Stimulated activated CD4-positive, alpha-beta T cell treated with anti-CD3 and anti-CD28 coated beads, TNF-alpha, amount 100 ng/mL, for 1 hour (primary cell): Measurements from ENCODE around the gene CLSTN1.
"Not testable (repeated sequence)": the region's sequence is repeated elsewhere in the genome, so short reads cannot be mapped to it uniquely, and the experiment has no call there.

ENCODE experiments used
- DNase-seq, 3 donors: peaks; one replicate each; pipeline ENCODE4 v3.0.0-alpha.2; 2020; ENCODE audit warnings: low read depth in 3 of 3, low spot score in 1 of 3

Gene CLSTN1

DNA sequence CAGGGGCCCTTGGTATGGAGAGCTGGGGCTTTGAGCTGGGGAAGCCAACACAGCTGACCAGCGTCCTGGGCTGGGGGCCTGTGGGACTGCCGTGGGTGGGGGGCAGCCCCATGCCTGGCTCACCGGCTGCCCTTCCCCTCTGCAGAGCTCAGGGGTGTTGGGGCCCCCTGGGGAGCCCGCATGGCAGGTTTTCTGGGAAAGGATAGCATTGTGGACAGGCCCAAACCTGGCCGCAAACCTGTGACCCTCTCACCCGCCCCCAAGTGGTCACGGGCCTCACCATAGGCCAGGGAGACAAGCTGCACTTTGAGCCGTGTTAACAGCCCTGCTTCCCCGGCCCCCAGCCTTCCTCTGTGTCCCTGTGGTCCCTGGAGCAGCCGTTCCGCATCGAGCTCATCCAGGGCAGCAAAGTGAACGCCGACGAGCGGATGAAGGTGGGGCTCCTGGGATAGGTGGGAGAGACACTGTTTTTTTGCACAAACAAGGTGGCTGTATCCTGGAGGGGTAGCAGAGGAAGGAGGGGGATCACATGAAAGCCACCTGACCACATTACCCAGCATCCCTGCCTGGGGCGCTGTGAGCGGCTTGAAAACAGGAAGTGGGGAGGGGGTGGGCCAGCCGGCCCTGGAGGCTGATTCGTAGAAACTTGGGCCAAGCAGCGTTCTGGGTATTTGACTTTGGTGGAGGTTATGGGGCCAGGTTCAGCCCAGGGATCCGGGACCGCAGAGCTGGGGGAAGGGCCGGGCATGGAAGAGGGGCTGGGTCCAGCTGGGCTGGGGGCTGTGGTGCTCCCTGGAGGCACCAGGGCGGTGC, 106.4 kb downstream of the CLSTN1 start:
- peak; percentile 60 to 78 (median 69) for DNase-seq

DNA sequence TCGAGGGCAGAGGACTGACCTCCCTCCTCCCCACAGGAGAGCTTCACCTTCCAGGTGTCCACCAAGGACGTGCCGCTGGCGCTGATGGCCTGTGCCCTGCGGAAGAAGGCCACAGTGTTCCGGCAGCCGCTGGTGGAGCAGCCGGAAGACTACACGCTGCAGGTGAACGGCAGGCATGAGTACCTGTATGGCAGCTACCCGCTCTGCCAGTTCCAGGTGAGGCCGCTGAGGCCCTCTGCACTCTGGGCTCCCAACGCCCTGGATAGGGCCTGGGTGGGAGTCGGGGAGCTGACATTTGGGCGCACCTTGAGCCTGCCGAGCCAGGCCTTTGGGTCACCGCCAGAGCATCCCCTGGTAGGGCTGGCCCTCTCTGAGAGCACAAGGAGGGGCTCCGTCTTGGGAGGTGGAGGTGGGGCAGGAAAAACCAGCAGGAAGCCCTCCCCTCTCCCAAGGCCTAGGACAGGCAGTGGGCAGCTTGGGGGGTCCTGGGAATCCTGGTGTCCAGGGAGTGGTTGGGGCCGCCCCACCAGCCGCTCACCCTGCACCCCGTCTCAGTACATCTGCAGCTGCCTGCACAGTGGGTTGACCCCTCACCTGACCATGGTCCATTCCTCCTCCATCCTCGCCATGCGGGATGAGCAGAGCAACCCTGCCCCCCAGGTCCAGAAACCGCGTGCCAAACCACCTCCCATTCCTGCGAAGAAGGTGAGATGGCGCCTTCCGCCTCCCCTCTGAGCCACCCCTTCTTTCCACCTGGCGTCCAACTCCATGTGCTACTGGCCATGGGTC, 107.2 kb downstream of the CLSTN1 start:
- no peak for DNase-seq

DNA sequence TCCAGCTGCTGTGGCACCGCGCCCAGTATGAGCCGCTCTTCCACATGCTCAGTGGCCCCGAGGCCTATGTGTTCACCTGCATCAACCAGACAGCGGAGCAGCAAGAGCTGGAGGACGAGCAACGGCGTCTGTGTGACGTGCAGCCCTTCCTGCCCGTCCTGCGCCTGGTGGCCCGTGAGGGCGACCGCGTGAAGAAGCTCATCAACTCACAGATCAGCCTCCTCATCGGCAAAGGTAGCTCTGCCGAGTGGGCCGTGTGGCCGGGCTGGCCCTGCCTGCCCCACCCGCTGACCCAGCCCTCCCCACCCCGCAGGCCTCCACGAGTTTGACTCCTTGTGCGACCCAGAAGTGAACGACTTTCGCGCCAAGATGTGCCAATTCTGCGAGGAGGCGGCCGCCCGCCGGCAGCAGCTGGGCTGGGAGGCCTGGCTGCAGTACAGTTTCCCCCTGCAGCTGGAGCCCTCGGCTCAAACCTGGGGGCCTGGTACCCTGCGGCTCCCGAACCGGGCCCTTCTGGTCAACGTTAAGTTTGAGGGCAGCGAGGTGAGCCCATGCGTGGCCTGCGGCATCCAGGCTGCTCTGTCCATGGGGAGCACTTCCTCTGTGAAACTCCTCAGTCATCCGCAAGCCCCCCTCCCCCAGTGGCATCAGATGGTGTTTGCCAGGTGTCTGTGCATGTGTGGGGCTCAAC, 108.1 kb downstream of the CLSTN1 start:
- DNase-seq = peak in 1 of 3 donors; percentile 21

DNA sequence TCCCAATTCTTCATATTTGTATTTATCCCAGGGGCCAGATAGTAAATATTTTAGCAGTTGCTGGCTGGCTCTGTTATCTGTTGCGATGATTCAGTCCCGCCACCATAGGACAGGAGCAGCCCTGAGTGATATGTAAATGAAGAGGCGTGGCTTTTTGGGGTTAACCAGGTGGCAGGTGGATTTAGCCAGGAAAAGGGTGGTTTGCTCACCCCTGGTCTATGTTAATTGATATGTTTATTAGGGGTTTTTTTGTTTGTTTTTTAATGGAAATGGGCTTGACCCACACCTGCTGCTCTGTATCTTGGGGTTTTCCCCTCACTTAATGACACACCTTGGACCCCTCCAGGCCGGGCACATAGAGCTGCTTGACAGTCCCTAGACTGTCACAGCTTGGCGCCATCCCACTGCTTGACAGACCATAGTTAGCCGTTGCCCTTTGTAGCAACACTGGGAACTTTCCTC, 109.5 kb downstream of the CLSTN1 start:
- DNase-seq = no peak

DNA sequence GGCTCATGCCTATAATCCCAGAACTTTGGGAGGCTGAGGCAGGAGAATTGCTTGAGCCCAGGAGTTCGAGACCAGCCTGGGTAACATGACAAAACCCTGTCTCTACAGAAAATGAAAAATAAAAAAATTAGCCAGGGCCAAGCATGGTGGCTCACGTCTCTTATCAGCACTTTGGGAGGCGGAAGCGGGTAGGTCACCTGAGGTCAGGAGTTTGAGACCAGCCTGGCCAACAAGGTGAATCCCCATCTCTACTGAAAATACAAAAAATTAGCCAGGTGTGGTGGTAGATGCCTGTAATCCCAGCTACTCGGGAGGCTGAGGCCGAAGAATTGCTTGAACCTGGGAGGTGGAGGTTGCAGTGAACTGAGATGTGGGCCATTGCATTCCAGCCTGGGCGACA, 111.0 kb downstream of the CLSTN1 start:
- DNase-seq = not testable (repeated sequence)

DNA sequence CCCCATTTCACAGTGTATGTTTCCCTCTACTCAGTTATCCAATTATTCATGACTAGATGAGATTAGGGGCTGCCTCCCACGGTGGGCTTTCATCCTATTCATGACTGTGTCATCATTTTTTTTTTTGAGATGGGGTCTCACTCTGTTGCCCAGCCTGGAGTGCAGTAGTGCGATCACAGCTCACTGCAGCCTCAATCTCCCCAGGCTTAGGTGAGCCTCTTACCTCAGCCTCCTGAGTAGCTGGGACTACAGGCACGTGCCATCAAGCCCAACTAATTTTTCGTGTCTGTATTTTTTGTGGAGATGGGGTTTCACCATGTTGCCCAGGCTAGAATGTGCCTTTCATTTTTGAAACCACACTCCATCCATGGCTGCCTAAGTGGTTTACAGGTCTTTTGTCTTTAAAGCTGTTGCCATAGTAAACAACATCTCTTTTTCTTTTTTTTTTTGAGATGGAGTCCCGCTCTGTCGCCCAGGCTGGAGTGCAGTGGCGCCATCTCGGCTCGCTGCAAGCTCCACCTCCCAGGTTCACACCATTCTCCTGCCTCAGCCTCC, 112.2 kb downstream of the CLSTN1 start:
- no peak for DNase-seq

DNA sequence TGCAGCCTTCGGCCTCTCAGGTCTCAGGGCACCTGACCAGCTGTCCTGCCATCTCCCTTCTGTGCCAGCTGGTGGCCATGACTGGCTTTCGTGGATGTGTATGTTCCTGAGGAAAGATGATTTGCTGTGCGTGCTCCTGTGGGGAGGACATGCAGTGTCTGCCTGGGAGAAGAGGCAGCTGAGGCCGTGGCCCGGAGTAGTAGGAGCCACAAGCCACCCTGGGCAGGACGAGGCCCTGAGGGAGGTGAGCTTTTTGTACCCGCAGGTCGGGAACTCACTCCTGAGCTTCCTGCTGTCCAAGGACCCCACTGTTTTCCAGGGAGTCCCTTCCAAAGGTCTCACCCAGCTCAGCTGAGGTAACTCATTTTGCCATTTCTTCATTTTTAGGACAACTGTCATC, 113.7 kb downstream of the CLSTN1 start:
- no peak for DNase-seq

DNA sequence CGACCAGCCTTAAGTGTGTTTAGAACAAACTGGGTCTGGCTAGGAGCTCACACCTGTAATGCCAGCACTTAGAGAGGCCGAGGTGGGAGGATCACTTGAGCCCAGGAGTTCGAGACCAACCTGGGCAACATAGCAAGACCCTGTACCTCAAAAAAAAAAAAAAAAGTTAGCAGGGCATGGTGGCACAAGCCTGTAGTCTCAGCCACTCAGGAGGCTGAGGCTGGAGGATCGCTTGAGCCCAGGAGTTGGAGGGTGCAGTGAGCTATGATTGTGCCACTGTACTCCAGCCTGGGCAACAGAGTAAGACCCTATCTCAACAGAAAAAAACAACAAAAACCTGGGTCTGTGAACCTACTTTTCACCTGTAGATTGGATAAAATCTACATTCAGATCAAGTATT, 117.6 kb downstream of the CLSTN1 start:
- no peak for DNase-seq

DNA sequence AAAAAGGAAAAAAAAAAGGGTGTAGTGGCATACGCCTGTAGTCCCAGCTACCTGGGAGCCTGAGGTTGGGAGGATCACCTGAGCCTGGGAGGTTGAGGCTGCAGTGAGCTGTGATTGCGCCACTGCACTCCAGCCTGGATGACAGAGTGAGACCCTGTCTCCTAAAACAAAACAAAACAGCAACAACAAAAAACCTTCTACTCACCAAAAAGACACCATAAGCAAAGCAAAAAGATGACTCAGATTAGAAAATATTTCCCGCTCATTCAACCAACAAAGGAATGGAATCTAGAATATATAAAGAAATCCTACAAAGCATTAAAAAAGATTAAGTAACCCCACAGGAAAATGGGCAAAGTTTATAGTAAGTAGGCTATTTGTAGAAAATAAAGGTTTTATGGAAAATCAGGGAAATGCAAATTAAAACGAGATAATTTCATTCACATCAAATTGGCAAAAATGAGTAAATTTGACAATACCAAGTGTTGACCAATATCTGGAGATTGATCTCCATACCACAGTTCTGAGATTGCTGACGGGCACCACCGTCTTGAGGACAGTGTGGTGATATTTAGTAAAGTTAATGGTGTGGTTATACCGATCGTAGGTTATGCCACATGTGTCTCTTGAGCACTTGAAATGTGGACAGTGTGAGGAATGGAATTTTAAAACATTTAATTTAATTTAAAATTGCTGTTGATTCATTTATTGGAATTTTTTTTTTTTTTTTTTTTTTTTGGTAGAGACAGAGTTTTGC, 118.2 kb downstream of the CLSTN1 start:
- DNase-seq = no peak

DNA sequence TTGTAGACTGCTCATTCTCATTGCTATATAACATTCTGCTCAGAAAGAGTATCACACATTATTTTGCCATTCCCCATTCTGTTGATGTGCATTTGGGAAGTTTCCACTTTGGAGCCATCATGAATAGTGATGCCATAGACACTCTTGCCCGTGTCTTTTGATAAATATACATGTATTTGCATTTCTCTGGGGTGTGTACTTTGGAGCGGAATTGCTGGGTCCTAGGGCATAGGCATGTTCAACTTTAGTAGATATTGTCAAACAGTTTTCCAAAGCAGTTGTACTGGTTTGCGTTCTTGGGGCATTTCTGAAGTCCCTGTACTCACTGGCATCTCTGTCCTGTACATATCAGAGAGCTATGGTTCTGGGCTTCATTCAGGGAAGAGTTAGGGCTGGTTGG, 120.1 kb downstream of the CLSTN1 start:
- DNase-seq = no peak

DNA sequence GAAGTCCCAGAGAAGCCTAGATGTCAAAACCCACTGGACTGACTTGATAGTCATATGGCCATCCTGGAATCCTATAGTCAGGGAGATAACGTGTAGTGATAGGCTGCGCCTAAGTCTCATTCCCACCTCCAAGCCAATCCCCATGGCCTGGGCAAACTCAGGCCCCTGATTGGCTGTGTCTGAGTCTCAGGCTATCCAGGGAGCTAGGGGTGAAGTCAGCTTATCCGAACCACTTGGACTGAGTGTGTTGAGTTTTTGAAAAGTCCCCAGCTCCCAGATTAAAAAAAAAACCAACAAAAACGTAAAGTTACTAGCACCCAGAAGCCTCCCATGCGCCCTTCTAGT, 120.6 kb downstream of the CLSTN1 start:
- no peak for DNase-seq

DNA sequence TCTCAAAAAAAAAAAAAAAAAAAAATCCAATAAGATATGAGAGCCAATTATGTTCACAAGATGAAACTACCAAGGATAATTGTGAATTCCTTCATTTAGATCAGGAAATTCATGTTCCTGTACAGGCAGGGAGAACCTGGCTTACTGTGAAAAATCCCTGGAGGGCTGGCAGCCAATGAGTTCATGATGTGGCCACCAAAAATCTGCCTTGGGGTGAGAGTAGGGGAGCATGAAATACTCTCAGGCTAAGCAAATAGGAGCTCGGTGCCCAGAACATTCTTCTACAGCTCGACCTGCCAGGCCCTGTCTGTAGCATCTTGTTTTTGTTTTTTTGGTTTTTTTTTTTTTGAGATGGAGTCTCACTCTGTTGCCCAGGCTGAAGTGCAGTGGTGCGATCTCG, 122.1 kb downstream of the CLSTN1 start:
- no peak for DNase-seq

DNA sequence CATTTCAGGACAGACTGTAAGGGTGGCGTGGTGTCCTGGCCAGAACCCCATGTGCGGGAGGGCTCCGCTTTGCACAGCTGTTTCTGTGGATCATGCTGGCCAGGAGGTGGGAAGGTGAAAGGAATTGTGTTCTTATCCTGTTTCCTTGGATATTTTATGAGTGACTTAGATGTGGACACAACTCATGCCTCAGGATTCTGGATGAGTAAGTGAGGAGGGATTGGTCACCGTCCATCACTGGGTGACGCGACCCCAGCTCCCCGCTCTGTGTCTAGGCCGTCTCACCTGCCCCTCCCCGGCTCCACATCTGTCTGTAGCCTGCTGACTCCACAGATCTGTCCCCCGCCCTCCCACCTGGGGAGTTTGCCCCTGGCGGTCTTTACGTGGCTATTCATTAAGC, 123.4 kb downstream of the CLSTN1 start:
- no peak for DNase-seq

DNA sequence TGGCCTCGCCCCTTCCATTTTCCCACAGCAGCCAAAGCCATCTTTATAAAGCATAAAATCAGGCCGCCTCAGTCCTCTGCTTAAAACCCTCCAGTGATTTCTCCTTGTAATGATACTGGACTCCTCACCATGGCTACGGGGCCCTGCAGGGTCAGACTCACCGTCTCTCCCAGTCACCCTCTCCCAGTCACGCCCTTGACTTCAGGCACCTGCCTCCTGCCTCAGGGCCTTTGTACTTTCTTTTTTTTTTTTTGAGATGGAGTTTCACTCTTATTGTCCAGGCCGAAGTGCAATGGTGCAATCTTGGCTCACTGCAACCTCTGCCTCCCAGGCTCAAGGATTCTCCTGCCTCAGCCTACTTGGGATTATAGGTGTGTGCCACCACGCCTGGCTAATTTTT, 124.4 kb downstream of the CLSTN1 start:
- DNase-seq = no peak

DNA sequence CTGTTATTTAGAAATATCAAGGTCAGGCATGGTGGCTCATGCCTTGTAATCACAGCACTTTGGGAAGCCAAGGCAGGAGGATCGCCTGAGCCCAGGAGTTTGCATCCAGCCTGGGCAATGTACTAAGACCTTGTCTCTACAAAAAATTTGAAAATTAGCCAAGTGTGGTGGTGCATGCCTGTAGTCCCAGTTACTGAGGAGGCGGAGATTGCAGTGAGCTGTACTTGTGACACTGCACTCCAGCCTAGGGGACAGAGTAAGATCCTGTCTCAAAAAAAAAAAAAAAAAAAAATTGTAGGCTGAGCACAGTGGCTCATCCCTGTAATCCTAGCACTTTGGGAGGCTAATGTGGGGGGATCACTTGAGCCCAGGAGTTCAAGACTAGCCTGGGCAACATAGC, 127.0 kb downstream of the CLSTN1 start:
- DNase-seq = no peak

DNA sequence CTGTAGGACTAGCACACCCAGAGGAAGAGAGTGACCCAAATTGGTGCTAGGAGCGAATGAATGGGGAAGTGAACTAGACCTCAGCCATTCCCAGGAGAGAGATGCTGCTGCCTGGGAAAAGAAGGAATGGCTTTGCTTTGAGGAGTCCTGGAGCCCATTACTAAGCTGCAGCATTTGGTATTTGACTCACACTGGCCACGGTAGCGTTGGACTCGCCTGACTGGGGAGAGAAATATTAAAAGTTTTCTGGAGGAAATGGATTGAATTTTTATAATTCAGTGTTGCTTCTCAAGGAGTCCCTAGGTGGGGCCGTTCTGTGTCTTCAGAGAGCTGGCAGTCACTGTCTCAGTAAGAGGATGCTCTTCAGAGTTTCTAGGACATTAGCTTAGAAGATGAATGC, 132.1 kb downstream of the CLSTN1 start:
- DNase-seq = no peak

DNA sequence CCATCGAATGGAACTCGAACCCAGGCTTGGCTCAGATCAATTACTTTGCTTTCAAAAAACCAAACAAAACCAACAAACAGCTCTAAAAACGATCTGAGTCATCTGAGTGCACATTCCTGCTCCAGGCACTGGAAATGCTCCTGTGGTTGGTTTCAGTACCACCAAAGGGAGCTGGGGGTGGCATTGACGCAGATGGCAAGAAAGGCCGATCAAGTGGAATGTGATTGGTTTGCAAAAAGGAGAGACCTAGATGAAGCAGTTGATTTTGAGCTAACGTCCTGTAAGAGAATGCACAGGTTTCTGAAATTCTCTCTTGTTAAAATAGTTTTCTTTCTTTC, 132.7 kb downstream of the CLSTN1 start:
- DNase-seq = no peak

DNA sequence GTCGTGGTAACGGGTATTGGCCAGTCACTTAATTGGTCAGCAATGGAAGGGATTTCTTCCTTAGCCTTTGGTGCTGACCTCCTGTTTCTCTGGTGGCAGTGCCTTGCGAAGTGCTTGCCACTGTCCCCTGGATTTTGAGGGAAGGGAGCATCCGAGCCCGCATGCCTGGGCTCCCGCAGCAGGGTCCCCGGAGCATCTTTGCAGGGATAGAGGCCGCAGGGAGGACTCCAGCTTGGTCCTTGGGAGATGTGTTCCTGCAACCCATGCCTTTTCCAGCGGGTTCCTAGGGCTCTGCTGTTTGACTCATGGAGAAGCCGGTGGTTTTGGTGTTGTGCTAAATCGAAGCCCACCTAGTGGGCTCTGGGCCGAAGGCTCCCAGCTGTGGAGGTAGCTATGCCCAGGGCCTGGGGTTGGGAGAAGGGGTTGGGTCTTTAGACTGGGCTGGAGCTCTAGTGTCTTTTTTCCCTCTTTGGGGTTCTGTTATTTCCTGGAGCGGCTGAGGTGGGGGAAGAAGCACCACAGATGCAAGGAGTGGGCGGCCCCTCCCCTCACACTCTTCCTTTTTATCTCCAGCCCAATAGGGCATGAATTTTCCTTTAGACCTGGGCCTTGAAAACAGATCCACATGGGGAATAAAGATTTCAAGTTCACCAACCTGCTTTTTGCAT, 133.2 kb downstream of the CLSTN1 start:
- no peak for DNase-seq

DNA sequence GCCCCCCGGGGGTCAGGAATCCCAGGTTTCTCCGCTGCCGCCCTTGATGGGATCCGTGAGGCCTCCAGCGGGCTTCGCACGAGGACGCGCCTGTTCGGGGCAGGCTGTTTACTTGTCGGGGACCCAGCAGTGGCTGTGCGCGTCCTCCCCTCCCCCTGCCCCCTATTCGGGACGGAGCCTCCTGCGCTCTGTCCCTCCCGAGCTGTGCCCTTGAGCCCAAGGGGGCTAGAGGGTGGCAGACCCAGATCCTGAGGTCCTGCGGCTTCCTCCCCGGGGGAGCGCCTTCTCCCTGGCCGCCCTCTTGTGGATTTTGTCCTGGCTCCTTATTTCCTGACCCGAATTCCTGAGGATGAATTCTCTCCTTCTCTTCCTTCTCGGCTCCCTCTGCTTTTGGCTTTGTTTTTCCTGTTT, 133.8 kb downstream of the CLSTN1 start:
- DNase-seq = no peak

DNA sequence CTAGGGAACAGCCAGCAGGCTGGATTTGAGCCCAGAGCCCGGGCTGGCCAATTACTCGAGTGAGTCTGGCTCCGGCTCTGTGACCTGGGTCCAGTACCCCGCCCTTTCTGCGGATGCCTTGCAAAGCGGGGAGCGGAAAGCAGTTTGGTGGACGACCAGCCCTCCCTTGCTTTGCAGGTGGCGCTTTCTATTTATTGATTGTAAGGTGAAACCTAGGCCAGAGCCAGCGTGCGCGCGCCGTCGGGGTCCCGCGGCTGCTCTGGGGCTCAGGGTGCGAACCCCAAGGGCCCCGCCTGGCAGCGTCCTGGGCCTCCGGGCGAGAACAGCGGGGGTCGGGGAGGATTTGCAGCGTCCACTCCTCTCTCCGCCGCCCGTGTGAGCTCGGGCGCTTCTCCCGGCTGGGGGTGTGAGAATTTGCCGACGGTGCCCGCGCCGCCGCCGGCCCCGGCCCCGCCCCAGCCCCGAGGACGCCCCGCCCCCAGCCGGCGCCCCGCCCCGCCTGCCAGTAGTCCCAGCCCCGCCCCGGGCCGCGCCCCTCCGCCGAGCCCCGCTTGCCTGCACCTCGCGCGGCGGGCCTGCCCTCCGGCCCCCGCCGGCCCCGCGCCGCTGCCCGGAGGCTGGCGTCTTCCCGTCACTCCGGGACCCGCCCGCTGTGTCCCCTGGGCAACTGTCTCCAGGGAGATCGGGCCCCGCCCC, 134.6 kb downstream of the CLSTN1 start:
- peak; percentile 63 to 81 (median 67) for DNase-seq
